CD4-positive, alpha-beta T cell treated with Interleukin-17A for 1 hour (primary cell): Measurements from ENCODE around the gene AKAP8.
A peak's percentile ranks its signal among the peaks of the same experiment; 100 is the strongest.
"Not testable (repeated sequence)": the region's sequence is repeated elsewhere in the genome, so short reads cannot be mapped to it uniquely, and the experiment has no call there.

Experiments
- DNase-seq: peaks from one replicate; pipeline ENCODE4 v3.0.0-alpha.2; 2020

AKAP8 gene

DNA sequence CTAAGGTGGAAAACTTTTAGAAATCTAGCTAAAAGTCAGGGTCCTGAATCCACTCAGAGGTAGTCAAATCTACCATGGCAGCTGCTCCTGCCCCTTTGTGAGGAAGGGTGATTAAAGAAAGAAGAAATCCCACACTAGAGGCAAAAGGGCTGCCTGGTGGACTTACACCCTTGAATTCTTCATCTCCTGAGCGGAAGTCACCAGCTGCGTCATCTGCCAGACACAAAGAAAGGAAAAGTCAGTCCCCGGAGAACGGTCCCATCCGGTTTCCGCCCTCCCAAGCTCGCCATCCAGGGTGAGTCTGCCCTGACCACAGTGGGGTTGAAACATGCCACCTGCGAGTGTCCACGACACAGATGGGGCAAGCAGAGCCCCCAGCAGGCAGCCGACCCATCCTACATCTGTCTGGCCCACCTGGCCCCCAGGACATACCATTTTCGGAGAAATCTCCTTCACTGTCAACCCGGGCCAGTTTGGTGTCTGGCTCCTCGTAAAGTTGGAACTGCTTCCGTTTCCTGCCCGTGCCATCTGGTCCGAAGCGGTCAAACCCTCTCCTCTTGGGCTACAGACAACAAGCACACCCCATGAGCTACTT is 7.7 kb downstream of the AKAP8 start:
- DNase-seq = no peak

DNA sequence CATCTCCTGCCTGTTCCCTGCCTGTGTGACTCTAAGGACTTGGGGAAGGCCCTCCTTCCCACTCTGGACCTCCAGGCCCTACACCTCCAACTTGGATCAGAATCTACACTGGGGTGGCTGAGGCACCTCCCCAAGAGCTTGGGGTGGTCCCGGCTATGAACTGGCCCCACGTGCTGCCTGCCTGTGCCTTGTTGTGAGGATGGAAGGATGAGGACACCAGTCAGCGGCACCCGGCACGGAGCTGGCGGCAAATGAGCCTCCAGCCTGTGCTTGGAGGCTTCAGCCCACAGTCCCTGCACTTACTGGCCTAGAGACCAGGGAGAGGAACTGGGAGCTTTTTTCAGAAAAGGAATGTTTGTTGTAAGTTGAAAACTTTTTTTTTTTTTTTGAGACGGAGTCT is 8.5 kb downstream of the AKAP8 start:
- DNase-seq = no peak

DNA sequence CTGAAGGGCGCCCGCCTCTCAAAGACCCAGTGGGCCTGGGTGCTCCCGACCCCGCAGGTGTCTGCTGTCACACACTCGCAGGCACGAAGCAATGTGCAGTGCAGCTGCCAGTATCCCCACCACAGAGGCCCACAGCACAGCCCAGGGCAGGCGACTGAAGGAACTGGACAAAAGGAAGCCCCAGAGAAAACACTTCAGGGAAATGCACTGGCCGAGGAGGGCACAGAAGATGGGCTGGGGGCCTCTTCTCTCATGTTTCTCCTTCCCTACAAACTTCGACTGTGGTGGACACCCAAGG is 10.0 kb downstream of the AKAP8 start:
- DNase-seq = no peak

DNA sequence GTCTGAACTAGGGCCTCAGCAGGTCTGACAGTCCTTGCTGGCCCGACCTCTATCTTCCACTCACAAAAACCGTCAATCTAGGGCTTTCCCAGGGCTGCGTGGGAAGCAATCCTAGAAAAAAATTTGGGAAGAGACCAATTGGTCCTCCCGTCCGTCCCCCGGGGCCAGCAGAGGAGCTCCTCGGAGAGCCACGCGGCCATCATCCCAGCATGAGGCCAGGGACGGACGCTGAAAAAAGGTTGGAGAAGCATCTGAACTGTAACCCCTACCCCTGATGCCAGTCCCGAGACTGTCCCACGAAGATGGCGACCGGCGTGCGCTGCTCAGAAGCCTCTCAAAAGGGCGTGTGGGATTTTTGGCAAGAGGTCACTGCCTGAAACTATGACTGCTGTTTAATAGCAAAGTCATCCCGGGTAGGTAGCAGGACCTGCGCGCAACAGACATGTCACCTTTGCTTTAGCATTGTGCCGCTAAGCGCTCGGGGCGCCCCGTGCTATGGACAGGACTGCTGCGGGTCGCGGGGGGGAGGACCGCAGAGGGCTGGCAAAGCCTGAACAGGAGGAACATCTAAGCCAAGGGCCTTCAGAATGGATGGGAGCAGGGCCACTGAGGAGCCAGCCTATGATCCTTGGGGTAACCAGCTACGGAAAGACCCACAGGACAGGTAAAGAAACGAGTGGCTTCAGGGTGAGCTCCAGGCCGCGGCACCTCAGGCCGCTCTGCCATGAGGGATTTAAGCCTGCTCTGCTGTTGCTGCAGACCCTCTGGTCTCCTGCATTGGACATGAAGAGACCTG is 10.6 kb downstream of the AKAP8 start:
- no peak for DNase-seq

DNA sequence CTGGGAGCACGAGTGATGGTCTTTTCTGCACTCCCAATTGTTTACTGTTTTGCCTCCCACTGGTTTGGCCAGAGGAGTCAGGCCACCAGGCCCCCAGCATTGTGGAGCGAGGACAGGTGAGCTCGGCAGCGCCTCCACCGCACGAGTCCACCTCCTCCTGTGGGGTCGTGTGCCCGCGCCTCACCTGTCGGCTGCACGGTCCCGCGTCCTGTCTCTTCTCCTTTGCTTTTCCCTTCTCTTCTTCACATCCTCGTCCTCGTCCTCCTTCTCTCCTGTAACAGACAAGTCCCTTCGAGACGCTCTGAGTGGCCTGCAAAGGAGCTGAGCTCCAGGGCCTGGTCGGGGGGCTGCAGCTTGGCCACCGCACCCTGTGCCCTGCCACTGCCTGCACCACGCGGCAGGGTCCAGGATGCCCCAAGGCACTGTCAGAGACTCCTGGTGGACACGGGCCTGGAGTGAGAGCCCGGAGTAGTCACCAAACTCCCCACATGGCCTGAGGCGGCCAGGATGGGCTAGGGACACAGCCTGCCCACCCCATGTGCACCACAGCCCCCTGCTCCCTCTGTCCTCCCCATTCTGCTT is 11.4 kb downstream of the AKAP8 start:
- DNase-seq = no peak

DNA sequence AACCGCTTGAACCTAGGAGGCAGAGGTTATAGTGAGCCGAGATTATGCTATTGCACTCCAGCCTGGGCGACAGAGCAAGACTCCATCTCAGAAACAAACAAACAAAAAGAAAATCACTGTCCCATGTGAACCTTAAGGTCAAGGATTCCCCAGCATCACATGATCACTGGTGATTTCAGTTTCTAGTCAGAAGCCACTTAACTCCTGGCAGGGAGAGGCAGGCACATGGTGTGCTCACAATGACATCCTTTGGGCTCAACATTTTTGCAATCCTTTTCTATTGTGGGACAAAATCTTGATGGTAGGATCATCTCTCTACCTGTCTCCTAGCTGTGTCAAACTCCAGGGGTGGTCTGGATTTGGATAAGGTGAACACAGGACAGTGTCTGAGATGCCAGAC is 12.1 kb downstream of the AKAP8 start:
- no peak for DNase-seq

DNA sequence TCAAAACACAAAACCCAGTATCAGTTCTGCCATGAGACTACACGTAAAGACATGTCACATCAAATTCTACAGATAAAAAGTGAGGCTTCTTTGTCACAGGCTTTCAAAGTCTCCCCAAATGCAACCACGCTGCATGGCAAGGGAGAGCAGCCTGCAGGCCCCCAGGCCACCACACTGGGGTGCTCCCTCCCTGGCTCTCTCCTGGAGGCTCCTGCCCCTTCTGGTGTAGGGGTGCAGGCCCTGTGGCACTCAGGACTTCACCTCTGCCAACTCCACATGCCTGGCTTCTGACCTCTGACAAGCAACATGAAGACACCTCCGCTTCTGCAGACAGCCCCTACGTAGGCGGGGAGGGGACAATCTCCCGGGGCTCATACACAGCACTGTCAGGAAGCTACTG is 14.3 kb downstream of the AKAP8 start:
- no peak for DNase-seq

DNA sequence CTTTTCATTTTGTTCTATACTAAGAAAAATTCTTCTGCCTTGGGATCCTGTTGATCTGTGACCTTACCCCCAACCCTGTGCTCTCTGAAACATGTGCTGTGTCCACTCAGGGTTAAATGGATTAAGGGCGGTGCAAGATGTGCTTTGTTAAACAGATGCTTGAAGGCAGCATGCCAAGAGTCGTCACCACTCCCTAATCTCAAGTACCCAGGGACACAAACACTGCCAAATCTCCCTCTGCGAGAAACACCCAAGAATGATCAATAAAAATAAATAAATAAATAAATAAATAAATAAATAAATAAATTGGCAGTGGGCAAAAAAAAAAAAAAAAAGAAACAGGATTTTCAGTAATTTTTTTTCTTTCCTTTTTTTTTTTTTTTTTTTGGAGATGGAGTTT is 15.8 kb downstream of the AKAP8 start:
- DNase-seq = not testable (repeated sequence)

DNA sequence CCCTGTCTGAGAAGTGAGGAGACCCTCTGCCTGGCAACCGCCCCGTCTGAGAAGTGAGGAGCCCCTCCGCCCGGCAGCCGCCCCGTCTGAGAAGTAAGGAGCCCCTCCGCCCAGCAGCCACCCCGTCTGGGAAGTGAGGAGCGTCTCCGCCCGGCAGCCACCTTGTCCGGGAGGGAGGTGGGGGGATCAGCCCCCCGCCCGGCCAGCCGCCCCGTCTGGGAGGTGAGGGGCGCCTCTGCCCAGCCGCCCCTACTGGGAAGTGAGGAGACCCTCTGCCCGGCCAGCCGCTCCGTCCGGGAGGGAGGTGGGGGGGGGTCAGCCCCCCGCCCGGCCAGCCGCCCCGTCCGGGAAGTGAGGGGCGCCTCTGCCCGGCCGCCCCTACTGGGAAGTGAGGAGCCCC is 16.5 kb downstream of the AKAP8 start:
- DNase-seq = not testable (repeated sequence)

DNA sequence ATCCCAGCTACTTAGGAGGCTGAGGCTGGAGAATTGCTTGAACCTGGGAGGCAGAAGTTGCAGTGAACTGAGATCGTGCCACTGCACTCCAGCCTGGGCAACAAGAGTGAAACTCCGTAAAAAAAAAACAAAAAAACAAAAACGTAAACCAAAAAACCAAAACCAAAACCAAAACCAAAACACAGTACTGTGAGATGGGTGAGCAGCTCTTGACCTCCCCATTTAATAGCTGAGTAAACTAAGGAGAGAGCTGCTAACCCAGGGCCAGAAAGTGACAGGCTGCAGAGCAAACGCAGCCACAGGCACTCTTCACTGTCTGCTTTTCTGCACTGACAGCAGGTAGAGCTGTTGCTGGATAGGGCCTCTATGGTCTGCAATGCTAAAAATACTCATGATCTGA is 19.6 kb downstream of the AKAP8 start:
- not testable (repeated sequence) for DNase-seq

DNA sequence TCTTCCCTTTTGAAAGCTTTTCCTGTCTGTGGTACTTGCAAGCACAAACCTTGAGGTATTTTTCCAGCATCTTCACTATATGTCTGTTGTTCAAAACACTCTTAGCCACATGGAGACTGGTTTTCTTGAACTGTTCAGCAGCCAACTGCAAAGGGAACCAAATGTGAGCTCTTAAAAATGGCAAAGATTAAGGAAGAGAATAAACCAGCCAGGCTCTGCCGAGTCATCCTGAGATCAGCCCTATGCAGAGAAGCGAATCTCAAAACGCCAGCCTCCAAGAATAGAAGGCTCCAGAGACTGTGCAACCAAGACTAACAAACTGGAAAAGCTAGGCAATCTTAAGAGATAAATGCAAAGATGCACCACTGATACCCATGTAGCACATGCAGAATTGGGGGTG is 20.7 kb downstream of the AKAP8 start:
- DNase-seq = no peak

DNA sequence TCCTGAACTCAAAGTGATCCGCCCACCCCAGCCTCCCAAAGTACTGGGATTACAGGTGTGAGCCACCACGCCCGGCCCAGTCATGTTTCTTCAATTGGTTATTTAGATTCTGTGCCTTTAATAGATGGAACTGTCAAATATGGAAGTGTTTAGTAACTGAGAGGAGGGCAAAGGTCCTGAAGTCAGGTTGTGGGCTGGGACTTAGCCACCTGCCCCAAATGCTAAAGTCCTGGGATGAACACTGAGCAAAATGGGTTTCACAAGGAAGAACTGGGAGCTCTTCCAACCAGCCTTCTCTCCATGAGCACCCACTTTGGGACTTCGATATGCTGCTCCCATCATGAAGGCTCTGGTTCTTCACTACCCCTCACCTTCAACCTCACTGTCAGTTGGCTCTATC is 21.7 kb downstream of the AKAP8 start:
- DNase-seq = no peak

DNA sequence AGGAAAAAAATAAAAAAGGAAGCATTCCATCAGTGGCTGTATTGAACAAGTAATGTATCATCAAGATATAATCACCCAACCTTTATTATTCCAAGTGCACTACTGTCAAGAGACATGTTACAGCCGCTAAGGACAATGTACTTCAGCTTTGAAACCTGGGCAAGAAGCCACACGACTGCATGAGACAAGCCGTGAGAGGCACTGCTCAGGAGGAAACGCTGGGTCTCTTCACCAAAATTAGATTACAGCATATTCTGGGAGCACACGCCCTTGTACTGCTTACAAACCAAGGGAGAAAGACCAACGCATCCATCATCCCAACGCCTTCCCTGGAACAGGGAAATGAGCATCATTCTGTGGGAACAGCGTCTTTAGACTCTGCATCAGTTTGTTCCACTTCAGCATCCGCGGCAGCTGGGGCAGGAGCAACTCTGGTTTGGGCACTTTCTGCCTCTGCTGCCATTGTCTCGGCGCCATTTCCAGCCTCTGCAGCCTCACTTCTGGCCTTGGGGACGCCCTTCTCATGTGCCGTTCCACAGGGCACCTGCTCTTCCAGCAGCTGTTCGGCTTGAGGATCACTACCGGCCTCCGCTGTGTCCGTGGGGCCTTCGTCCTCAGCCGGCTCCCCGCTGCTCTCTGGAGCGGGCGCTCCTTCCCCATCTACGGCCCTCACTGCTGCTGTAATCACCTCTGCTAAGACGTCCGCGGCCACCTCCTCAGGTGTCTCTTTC is 24.9 kb downstream of the AKAP8 start:
- DNase-seq = no peak

DNA sequence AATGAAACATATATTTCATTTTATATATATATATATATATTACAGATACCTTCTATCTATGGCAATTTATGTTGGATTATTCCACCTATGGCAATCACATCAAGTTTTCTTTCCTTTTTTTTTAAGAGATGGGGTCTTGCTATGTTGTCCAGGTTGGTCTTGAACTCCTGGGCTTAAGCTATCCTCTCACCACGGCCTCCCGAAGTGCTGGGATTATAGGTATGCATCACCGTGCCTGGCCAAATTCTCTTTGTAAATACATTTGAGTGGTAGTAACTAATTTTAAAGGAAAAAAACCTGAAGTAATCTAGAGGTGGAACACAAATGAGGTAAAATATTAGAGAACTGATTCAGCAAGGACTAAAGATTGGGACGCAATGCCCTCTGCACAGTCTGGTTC is 25.7 kb downstream of the AKAP8 start:
- no peak for DNase-seq

DNA sequence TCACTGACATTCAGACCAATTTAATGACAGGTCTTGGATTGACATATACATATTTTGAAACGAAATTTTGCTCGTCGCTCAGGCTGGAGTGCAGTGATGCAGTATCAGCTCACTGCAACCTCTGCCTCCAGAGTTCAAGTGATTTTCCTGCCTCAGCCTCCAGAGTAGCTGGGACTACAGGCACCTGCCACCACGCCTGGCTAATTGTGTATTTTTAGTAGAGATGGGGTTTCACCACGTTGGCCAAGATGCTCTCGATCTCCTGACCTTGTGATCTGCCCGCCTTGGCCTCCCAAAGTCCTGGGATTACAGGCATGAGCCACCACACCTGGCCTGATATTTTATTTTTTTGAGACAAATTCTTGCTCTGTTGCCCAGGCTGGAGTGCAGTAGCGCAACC is 27.1 kb downstream of the AKAP8 start:
- not testable (repeated sequence) for DNase-seq

DNA sequence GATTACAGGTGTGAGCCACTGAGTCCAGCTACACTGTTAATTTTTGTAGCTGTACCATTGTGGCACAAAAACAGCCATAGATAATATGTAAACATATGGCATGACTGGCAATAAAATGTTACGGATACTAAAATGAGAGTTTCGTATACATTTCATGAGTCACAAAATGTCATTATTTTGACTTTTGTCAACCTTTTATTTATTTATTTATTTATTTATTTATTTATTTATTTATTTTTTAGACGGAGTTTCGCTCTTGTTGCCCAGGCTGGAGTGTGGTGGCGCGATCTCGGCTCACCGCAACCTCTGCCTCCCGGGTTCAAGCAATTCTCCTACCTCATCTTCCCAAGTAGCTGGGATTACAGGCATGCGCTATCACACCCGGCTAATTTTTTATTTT is 38.3 kb downstream of the AKAP8 start:
- DNase-seq = not testable (repeated sequence)

DNA sequence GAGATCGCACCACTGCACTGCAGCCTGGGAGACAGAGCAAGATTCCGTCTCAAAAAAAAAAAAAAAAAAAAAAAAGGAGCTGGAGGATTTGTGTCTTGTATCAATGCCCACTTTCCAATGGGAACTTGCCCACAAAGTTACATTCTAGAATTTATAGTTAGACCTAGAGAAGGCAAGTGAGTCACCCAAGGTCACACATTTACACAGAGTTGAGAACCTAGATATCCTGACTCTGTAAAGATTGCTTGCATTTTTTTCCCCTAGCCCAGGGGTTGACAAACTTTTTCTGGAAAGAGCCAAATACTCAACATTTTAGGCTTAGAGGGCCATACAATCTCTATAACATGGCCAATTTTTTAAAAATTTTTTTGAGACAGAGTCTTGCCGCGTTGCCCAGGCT is 39.5 kb downstream of the AKAP8 start:
- DNase-seq = no peak

DNA sequence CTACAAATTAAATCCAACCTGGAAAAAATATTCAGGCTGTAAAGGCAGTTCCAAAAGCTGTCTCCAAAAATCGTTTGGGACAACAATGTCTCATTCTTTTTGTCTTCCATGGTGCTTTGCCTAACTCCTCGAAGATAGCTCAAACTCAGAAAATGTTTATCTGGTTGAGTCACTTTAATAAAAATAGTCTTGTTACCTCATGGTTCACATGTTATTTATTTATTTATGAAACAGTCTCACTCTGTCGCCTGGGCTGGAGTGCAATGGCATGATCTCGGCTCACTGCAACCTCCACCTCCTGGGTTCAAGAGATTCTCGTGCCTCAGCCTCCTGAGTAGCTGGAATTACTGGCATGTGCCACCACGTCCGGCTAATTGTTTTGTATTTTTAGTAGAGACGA is 42.4 kb downstream of the AKAP8 start:
- DNase-seq = no peak

DNA sequence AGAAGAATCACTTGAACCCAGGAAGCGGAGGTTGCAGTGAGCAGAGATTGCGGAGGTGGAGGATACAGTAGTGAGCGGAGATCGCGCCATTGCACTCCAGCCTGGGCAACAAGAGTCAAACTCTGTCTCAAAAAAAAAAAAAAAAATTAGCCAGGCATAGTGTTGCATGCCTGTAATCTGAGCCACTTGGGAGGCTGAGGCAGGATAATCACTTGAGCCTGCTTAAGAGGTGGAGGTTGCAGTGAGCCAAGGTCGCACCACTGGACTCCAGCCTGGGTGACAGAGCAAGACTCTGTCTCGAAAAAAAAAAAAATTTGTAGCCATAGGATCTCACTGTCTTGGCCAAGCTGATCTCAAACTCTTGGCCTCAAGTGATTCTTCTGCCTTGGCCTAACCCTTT is 43.6 kb downstream of the AKAP8 start:
- DNase-seq = not testable (repeated sequence)

DNA sequence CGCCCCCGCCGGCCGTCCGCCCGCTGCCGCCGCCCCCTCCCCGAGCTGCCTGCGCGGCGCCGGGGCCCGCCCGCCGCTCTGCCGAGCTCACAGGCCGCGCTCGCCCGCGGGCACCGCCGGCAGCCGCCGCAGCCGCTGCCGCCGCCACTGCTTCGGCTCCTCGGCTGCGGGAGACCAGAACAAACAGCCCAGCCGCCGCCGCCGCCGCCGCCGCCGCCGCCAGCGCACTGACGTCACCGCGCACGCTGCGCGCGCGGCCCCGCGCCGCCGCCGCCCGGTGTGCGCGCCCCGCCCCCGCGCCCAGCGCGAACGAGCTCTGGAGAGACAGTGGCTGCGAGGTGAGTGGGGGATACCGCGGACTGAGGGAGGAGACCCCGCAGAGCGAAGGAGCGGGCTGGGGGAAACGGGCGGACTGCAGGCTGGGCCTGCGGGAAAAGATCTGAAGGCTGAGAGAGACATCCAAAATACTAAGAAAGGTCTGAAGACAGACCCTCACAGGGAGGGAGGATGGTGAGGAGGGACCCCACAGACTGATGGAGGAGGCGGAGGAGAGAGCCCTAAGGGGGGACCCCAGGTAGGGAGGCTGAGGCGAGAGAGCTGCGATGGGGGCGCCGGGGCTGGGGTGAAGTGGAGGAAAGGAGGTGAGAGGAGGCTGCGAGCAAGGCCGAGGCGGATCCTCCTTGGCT is 47.1 kb downstream of the AKAP8 start, which contains the start of gene BRD4:
BRD4 (minus strand) TSS at position 229 of the 686 bp plus-strand sequence. CDS start 59,440 bp downstream, outside the sequence.
- DNase-seq = peak; percentile 80

DNA sequence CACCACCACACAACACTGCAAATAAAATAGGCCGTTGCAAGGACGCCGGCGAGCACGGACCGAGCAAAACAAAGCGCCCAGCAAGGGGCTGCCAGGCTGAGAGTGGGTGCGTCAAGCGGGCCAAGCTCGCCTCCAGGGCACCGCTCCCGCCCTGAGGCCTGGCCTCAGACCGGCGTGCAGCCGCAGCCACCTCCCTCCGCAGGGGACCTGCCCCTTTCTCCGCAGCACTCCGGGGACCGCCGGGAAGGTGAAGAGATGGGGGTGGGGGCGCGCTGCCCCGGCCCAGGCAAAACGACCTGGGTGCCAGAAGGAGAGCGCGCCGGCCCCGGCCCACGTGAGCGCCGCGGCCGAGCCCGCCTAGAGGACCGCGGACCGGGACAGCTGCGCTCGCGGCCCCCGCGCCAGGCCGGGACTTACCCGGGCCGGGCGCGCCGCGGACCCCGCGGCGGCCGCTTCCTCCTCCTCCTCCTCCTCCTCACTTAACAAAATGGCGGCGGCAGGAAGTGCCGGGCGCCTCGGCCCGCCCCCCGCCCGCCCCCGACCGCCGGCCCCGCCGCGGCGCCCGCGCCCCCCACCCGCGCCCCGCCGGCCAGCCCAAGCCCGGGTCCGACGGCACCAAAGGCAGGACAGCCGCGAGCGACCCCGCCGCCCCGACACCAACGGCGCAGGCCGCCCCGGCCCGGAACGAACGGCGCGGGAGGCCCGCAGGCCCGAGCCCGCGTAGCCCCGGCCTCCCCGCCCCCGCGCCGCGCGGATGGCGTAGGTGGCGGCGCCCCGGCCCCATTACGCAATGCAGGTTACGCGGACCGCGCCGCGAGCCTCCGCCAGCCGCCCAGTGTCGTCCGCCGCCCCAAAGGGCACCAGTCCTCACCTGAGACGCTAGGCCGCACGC is 47.9 kb downstream of the AKAP8 start:
- DNase-seq = peak; percentile 71

DNA sequence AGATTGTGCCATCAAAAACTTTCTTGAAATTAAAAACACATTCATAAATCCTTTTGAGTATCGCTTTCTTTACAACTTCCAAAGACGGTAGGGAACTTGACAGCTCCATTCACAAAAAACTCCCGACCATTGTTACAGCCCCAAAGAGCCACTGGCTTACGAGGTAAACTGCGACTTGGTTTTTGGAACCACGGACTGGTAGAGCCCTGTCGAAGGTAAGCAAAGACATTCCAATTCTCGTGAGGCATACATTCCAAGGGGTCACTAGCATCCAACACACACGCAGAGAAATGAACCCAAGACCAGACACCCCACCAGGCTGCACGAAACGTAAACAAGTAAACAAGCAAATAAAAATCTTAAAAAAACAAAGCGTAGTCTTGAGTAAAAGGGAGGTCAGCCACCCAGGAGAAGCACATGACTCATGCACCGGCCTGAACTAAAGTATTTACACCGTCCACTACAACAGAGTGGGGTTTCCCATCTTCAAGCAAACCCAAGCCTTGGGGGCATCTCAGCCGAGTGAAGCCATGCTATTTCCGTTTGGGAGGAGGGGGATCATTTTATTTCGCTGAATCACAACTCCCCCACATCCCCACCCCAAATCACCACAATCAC is 48.7 kb downstream of the AKAP8 start:
- DNase-seq = peak; percentile 48
